Measurements from ENCODE around the gene RNLS. TPM values are rescaled to one million over a fixed set of nuclear protein-coding genes. Genes with fewer than 3 reads are reported as not detected.

The RNLS gene
- total RNA-seq, 1 experiment from 2014 or later = 8.7 TPM

DNA sequence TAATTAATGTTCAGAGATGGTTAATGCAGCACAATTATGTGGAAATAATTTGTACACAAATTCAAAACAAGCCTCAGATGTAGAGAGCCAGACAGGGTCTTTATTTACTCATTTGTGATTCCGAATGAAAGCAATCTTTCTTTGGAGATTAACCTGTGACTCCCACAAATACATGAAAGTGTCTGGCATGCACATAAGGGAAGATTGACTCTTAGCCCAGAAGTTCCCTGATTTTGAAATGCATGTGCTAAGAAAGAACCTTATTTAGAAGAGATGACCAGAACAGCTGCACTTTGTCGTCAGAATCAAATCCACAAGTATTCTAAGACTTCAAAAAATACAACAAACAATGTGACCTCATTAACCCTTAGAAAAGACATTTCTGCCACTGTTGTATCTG lies 45.1 kb downstream of the RNLS start:
- Mint-ChIP-seq H3K27ac (no peak overlapping the region), H3K27me3 (ENCODE audit: low read depth) (no peaks in the 10 kb centered on the region), H3K36me3 (no peaks in the 10 kb centered on the region), H3K4me1 (peaks cover 4% of the 10 kb centered on the region), H3K9me3 (no peaks in the 10 kb centered on the region), H3K4me3 (no peak overlapping the region)
- CTCF ChIA-PET = no interaction called here
- POLR2A ChIA-PET = no interaction called here
- ATAC-seq (no peak), DNase-seq (ENCODE audit: low spot score) (no peak)
- TF ChIP-seq TP53 (CRISPR knock-in tag; IDR thresholded peaks at IDR 0.05) (no peak), JUN (CRISPR knock-in tag; IDR thresholded peaks at IDR 0.05) (no peak), ATF6 (CRISPR knock-in tag; IDR thresholded peaks at IDR 0.05) (no peak), STAT6 (CRISPR knock-in tag; conservative IDR thresholded peaks at IDR 0.05; ENCODE audit: low read depth) (no peak), GTF2I (CRISPR knock-in tag; conservative IDR thresholded peaks at IDR 0.05) (no peak), OVOL2 (CRISPR knock-in tag; IDR thresholded peaks at IDR 0.05; ENCODE audit: borderline replicate concordance) (no peak)

GRCh38 chr10:88537322-88537721 lies 45.8 kb downstream of the RNLS start:
- peaks cover 2% of the 10 kb centered on the region; the same call in 1 of the 2 replicates for H3K4me1 Mint-ChIP-seq
- no peaks in the 10 kb centered on the region for H3K27me3 Mint-ChIP-seq (ENCODE audit: low read depth)
- no peak for DNase-seq (ENCODE audit: low spot score)
- ChIA-PET POLR2A (no interaction called here), CTCF (no interaction called here)
- H3K4me3 Mint-ChIP-seq = no peak overlapping the region
- H3K36me3 Mint-ChIP-seq = no peaks in the 10 kb centered on the region
- H3K9me3 Mint-ChIP-seq = no peaks in the 10 kb centered on the region
- no peak for ATAC-seq
- no peak overlapping the region for H3K27ac Mint-ChIP-seq
- no peak for TF ChIP-seq NFATC4 (CRISPR knock-in tag; IDR thresholded peaks at IDR 0.05)
- no peak for TF ChIP-seq KAT7 (CRISPR knock-in tag; IDR thresholded peaks at IDR 0.05; ENCODE audit: borderline replicate concordance)
- no peak for TF ChIP-seq NR2C2 (CRISPR knock-in tag; IDR thresholded peaks at IDR 0.05)
- TF ChIP-seq ERG (CRISPR knock-in tag; IDR thresholded peaks at IDR 0.05) = no peak
- TF ChIP-seq, protein P1, sequence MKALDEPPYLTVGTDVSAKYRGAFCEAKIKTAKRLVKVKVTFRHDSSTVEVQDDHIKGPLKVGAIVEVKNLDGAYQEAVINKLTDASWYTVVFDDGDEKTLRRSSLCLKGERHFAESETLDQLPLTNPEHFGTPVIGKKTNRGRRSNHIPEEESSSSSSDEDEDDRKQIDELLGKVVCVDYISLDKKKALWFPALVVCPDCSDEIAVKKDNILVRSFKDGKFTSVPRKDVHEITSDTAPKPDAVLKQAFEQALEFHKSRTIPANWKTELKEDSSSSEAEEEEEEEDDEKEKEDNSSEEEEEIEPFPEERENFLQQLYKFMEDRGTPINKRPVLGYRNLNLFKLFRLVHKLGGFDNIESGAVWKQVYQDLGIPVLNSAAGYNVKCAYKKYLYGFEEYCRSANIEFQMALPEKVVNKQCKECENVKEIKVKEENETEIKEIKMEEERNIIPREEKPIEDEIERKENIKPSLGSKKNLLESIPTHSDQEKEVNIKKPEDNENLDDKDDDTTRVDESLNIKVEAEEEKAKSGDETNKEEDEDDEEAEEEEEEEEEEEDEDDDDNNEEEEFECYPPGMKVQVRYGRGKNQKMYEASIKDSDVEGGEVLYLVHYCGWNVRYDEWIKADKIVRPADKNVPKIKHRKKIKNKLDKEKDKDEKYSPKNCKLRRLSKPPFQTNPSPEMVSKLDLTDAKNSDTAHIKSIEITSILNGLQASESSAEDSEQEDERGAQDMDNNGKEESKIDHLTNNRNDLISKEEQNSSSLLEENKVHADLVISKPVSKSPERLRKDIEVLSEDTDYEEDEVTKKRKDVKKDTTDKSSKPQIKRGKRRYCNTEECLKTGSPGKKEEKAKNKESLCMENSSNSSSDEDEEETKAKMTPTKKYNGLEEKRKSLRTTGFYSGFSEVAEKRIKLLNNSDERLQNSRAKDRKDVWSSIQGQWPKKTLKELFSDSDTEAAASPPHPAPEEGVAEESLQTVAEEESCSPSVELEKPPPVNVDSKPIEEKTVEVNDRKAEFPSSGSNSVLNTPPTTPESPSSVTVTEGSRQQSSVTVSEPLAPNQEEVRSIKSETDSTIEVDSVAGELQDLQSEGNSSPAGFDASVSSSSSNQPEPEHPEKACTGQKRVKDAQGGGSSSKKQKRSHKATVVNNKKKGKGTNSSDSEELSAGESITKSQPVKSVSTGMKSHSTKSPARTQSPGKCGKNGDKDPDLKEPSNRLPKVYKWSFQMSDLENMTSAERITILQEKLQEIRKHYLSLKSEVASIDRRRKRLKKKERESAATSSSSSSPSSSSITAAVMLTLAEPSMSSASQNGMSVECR (CRISPR knock-in tag; IDR thresholded peaks at IDR 0.05; ENCODE audit: borderline replicate concordance) = no peak
- TF ChIP-seq MXD4 (CRISPR knock-in tag; IDR thresholded peaks at IDR 0.05; ENCODE audit: borderline replicate concordance) = no peak
- no peak for TF ChIP-seq MYBL2 (CRISPR knock-in tag; IDR thresholded peaks at IDR 0.05)
- TF ChIP-seq RORB (CRISPR knock-in tag; IDR thresholded peaks at IDR 0.05) = no peak
- no peak for TF ChIP-seq E2F5 (CRISPR knock-in tag; IDR thresholded peaks at IDR 0.05)
- TF ChIP-seq GRHL2 (CRISPR knock-in tag; IDR thresholded peaks at IDR 0.05; ENCODE audit: insufficient replicate concordance, severe bottlenecking) = no peak
- TF ChIP-seq USF2 (CRISPR knock-in tag; IDR thresholded peaks at IDR 0.05) = no peak
- TF ChIP-seq NR1H2 (CRISPR knock-in tag; IDR thresholded peaks at IDR 0.05) = no peak
- no peak for TF ChIP-seq PREB (CRISPR knock-in tag; IDR thresholded peaks at IDR 0.05; ENCODE audit: borderline replicate concordance)
- TF ChIP-seq, protein P2, sequence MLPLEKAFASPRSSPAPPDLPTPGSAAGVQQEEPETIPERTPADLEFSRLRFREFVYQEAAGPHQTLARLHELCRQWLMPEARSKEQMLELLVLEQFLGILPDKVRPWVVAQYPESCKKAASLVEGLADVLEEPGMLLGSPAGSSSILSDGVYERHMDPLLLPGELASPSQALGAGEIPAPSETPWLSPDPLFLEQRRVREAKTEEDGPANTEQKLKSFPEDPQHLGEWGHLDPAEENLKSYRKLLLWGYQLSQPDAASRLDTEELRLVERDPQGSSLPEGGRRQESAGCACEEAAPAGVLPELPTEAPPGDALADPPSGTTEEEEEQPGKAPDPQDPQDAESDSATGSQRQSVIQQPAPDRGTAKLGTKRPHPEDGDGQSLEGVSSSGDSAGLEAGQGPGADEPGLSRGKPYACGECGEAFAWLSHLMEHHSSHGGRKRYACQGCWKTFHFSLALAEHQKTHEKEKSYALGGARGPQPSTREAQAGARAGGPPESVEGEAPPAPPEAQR (CRISPR knock-in tag; IDR thresholded peaks at IDR 0.05) = no peak

Measured in WTC11 (cell line).